Measurements from ENCODE around the gene RAB3GAP2.
A peak's percentile ranks its signal among the peaks of the same experiment; 100 is the strongest.

Gene RAB3GAP2, protein sequence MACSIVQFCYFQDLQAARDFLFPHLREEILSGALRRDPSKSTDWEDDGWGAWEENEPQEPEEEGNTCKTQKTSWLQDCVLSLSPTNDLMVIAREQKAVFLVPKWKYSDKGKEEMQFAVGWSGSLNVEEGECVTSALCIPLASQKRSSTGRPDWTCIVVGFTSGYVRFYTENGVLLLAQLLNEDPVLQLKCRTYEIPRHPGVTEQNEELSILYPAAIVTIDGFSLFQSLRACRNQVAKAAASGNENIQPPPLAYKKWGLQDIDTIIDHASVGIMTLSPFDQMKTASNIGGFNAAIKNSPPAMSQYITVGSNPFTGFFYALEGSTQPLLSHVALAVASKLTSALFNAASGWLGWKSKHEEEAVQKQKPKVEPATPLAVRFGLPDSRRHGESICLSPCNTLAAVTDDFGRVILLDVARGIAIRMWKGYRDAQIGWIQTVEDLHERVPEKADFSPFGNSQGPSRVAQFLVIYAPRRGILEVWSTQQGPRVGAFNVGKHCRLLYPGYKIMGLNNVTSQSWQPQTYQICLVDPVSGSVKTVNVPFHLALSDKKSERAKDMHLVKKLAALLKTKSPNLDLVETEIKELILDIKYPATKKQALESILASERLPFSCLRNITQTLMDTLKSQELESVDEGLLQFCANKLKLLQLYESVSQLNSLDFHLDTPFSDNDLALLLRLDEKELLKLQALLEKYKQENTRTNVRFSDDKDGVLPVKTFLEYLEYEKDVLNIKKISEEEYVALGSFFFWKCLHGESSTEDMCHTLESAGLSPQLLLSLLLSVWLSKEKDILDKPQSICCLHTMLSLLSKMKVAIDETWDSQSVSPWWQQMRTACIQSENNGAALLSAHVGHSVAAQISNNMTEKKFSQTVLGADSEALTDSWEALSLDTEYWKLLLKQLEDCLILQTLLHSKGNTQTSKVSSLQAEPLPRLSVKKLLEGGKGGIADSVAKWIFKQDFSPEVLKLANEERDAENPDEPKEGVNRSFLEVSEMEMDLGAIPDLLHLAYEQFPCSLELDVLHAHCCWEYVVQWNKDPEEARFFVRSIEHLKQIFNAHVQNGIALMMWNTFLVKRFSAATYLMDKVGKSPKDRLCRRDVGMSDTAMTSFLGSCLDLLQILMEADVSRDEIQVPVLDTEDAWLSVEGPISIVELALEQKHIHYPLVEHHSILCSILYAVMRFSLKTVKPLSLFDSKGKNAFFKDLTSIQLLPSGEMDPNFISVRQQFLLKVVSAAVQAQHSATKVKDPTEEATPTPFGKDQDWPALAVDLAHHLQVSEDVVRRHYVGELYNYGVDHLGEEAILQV (N-terminal part only)

DNA sequence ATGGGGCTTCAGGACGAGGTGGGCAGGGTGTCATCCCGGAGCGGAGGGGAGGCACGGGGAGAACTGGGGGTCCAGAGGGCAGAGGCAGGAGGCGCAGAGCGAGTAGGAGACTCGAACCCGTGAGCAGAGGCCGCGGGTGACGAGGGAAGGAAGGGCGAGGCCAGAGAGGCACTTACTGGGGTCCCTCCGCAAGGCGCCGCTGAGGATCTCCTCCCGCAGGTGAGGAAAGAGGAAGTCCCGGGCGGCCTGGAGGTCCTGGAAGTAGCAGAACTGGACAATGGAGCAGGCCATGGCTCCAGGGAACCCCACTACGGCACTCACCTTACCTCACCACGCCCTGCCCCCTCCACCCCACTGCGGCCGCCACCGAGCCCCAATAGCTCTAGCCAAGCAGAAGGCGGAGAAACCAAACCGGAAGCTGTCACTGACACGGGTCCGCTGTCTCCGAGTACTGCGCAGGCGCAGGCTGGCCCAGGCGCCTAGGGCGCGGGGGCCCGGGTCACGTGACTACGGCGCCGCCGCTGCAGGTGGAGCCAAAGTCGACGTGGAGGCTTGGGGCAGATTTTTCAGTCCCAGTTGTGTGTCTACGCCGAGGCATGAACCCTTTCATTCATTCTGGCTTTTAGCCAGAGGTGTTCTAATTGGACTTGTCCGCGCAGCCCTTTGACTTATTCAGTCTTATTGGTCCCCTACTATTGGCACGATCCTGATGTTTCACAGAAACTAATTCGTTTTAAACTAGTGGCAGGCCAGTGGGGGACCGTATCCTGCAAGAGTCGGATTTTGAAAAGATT, at the start of gene RAB3GAP2:
Gene RAB3GAP2, minus strand, starts transcription at position 407 of the 794 bp plus-strand sequence. Its CDS starts 116 bp downstream, at position 291.
- peak within 1 kb of the TSS; percentile 99 for H2AFZ ChIP-seq (ENCODE audit: low read length)
- H3K9ac ChIP-seq (ENCODE audit: low read depth, low read length, poor library complexity, severe bottlenecking) = peak within 1 kb of the TSS; percentile 95
- H3K36me3 ChIP-seq (ENCODE audit: insufficient read depth, low read length) = no peaks in the 10 kb centered on the region
- H3F3A ChIP-seq (ENCODE audit: low read depth) = no peaks in the 10 kb centered on the region
- TF ChIP-seq, protein P1, sequence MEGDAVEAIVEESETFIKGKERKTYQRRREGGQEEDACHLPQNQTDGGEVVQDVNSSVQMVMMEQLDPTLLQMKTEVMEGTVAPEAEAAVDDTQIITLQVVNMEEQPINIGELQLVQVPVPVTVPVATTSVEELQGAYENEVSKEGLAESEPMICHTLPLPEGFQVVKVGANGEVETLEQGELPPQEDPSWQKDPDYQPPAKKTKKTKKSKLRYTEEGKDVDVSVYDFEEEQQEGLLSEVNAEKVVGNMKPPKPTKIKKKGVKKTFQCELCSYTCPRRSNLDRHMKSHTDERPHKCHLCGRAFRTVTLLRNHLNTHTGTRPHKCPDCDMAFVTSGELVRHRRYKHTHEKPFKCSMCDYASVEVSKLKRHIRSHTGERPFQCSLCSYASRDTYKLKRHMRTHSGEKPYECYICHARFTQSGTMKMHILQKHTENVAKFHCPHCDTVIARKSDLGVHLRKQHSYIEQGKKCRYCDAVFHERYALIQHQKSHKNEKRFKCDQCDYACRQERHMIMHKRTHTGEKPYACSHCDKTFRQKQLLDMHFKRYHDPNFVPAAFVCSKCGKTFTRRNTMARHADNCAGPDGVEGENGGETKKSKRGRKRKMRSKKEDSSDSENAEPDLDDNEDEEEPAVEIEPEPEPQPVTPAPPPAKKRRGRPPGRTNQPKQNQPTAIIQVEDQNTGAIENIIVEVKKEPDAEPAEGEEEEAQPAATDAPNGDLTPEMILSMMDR (conservative IDR thresholded peaks at IDR 0.05; ENCODE audit: low read length) = no peak
- no peak for TF ChIP-seq EZH2phosphoT487 (IDR thresholded peaks at IDR 0.05; ENCODE audit: borderline replicate concordance)
- peaks cover 16% of the 10 kb centered on the region for H3K27me3 ChIP-seq (ENCODE audit: insufficient read depth, low read length, poor library complexity, severe bottlenecking)
- no peaks in the 10 kb centered on the region for H3K9me2 ChIP-seq (replicated peaks; ENCODE audit: low read depth, low read length)
- peaks cover 21% of the 10 kb centered on the region for H4K20me1 ChIP-seq (ENCODE audit: insufficient read depth, low read length, poor library complexity, severe bottlenecking)
- H3K79me2 ChIP-seq (ENCODE audit: insufficient read depth, low read length) = peaks cover 48% of the 10 kb centered on the region
- H3K9me3 ChIP-seq (ENCODE audit: insufficient read depth, low read depth, low read length) = no peaks in the 10 kb centered on the region
- H3K4me1 ChIP-seq (ENCODE audit: insufficient read depth, low read length, poor library complexity, severe bottlenecking) = peaks cover 41% of the 10 kb centered on the region
- peak within 1 kb of the TSS; percentile 88 for H3K4me3 ChIP-seq (ENCODE audit: low read length, poor library complexity, severe bottlenecking)
- peak within 1 kb of the TSS; percentile 96 for H3K4me2 ChIP-seq (ENCODE audit: low read depth, low read length, poor library complexity, severe bottlenecking)

DNA sequence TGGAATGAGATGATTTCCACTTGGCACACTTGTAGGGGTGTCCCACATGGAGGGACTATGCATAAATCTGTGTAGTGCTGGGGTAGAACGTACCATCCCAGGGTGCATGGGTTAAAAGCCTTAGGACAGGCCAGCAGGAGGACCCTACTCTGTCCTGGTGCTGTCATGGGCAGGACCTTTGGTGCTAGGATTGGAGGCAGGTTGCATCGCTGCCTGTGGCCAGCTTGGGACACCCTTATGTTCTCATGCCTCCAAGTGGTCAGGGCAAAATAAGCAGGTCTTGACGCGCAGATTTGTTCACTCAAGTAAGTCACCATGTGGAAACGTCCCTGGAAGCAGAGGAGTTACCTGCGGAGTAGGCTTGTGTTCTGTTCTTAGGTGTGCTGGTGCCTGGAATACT, 49.5 kb upstream of the RAB3GAP2 start:
- Histone ChIP-seq H3K79me2 (ENCODE audit: insufficient read depth, low read length) (no peaks in the 10 kb centered on the region), H3F3A (ENCODE audit: low read depth) (peaks cover 5% of the 10 kb centered on the region), H3K9ac (ENCODE audit: low read depth, low read length, poor library complexity, severe bottlenecking) (no peak overlapping the region), H3K4me2 (ENCODE audit: low read depth, low read length, poor library complexity, severe bottlenecking) (no peak overlapping the region), H3K9me3 (ENCODE audit: insufficient read depth, low read depth, low read length) (no peaks in the 10 kb centered on the region), H4K20me1 (ENCODE audit: insufficient read depth, low read length, poor library complexity, severe bottlenecking) (no peaks in the 10 kb centered on the region), H3K9me2 (replicated peaks; ENCODE audit: low read depth, low read length) (no peaks in the 10 kb centered on the region), H3K27me3 (ENCODE audit: insufficient read depth, low read length, poor library complexity, severe bottlenecking) (no peaks in the 10 kb centered on the region), H2AFZ (ENCODE audit: low read length) (no peak overlapping the region), H3K4me3 (ENCODE audit: low read length, poor library complexity, severe bottlenecking) (no peak overlapping the region), H3K36me3 (ENCODE audit: insufficient read depth, low read length) (no peaks in the 10 kb centered on the region), H3K4me1 (ENCODE audit: insufficient read depth, low read length, poor library complexity, severe bottlenecking) (peaks cover 16% of the 10 kb centered on the region)
- TF ChIP-seq EZH2phosphoT487 (IDR thresholded peaks at IDR 0.05; ENCODE audit: borderline replicate concordance) = no peak
- TF ChIP-seq, protein P1 (conservative IDR thresholded peaks at IDR 0.05; ENCODE audit: low read length) = no peak
